Ecto neural progenitor cell (in vitro differentiated cells): ENCODE measurements around the gene PAXX.

ENCODE experiments used
- DNase-seq: peaks from one replicate; pipeline ENCODE4 v3.0.0-alpha.2; 2018; ENCODE audit warnings: low spot score

PAXX gene

GRCh38 chr9:136968333-136969127 lies 23.7 kb upstream of the PAXX start:
- DNase-seq, result no peak

GRCh38 chr9:136969150-136969549 lies 23.1 kb upstream of the PAXX start:
- DNase-seq, result no peak

GRCh38 chr9:136969774-136970173 lies 22.4 kb upstream of the PAXX start:
- no peak for DNase-seq

- no peak for DNase-seq
Observed at GRCh38 chr9:136970361-136970760, 21.9 kb upstream of the PAXX start.

DNA sequence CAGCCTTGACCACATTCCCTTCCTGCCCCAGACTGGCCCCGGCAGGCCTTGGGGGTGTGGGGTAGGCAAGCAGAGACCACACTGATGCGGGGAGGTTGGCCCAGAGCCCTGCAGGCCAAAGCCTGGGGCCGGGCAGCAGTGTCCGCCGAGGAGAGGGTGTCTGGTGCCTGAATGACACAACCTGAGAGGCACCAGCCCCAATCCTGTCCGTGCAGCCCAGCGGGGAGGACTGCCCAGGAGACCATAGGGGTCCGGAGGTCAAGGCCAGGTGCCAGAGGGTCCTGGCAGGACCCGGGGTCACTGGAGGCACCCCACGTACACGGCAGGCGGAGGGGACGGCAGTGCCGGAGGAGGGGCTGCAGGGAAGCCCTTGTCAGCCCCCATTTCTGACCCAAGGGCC lies 20.5 kb upstream of the PAXX start:
- DNase-seq, result no peak

DNA sequence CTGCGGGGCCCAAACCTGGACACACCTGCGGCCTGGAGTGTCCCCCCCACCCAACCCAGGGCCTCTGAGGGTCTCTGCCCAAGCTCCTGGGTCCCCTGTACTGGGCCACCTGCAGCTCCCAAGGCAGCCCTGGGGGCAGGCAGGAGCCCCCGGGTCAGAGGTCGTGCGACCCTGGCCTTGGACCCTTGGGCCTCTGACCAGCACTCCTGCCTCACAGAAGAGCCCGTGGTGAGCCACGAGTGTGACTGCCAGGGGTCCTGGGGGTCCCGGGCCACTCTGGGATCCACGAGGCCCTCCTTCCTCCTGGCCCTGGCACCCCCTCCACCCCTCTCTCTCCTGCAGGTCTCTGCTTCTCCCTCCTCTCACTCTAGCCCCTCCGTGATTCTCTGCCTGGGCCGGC lies 19.9 kb upstream of the PAXX start:
- DNase-seq, result no peak

DNA sequence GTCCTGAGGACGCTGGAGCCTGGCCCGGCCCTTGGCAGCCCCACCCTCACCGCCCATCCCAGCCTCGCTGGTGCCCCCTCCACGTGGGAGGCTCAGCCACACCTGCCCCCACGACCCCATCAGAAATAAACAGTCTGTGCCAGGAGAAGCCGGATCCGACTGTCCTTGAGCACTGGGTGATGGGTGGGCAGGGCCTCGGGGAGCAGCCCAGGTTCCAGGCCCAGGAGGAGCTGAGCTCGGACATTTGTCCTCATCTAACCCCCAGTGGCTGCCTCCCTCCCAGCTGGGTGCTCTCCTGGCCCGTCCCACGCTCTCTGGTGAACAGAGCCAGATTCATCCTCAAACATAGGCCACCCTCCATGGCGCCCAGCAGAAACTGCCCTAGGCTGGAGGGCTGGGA lies 19.5 kb upstream of the PAXX start:
- DNase-seq, result no peak

DNA sequence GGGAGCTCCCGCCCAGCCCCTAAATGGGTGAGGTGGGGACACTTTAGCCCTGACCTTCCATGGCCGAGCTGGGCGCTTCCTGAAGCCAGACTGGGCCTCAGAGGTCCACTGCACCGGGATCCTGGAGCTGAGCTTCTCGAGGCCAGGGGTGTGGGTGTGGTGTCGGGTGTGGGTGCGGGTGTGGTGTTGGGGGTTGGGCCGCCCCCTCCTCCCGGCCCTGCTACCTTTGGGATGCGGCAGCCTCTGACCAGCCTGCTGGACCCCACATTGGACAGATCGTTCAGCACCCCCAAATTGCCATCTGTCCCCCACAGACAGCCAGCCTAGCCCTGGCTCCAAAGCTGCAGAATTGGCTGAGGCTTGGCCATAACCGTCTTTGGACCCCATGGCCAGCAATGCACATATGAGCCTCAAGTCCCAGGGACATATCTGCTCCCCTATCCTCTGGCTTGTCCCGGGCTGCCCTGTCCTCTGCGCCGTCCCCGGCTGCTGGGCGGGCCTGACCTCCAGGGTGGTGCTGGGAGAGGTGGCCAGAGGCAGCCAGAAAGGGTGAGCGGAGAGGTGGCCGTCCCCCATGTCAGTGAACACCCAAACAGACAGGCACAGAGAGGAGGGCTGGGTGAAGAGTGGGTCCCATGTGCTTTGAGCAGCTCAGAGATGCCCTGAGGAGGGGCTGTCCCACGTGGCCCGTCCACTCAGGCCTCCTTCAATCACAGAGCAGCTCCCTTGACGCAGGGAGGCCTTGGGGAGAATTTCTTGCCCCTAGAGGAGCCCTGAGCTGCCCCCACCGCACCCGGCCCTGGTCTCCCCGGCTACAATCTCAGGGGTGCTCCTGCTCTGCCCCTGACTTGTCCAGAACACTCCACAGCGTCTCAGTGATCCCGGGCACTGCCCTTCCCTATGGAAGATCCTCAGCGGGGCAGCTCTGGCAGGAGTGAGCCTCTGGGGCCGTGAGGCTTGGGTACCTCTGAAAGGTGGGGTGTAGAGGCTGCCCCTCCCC lies 18.3 kb upstream of the PAXX start:
- no peak for DNase-seq

DNA sequence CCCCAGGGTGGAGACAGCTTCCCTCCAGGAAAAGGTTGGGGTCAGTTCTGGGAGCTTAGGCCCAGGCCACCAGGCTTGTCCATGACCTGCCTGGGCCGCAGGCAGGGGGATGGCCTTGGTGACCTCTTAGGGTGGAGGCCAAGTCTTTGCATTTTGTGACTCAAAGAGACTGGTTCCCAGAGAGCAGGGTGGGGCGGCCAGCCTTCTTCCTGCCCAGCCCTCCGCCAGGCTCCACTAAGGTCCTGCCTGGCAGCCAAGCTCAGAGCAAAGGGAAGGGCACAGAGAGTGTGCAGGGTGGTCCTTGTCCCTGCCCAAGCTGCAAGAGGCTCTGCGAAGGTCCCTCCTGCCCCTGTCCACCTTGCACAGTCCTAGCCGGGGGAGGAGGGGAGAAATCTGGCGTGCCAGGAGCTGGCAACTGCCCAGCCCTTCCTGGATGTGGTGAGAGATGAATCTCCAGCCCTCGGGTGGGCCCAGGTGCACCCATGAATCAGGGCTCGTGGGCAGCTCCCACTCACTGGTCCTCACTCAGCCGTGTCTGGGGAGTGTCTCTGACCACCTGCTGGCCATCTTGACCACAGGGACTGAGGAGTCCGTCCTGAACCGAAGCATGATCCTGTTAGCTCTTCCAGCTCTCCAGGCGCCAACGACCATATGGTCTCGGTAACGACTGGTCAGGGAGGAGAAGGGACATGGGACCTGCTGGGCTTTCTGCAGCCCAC lies 17.2 kb upstream of the PAXX start:
- no peak for DNase-seq

DNA sequence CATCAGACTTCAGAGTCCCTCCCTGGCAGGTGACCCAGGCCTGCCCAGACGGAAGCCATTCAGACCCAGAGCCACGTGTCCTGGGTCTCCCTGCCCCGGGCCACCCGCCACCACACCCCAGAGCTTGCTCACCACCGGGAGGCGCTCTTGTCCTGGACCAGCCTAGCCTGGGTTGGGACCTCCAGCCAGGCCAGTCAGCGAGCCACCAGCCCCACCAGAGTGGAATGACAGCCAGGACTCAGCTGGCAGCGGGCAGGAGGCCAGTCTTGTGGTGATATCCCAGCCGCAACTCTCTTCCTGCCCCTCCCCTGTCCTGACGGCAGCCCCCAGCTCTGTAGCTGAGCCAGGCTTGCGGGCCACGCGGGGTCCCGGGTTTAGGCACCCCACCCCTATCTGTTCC lies 16.6 kb upstream of the PAXX start:
- DNase-seq, result no peak

- no peak for DNase-seq
Observed at GRCh38 chr9:136977223-136977622, 15.0 kb upstream of the PAXX start, which contains the start of gene PTGDS. PTGDS (plus strand) TSS chr9:136977504; CDS start chr9:136977579, 75 bp downstream.

GRCh38 chr9:136977649-136978072 lies 14.6 kb upstream of the PAXX start:
- no peak for DNase-seq

GRCh38 chr9:136978073-136978864 lies 14.0 kb upstream of the PAXX start:
- peak; percentile 94 for DNase-seq

GRCh38 chr9:136978865-136979544 lies 13.2 kb upstream of the PAXX start:
- no peak for DNase-seq

GRCh38 chr9:136979769-136980587 lies 12.2 kb upstream of the PAXX start:
- DNase-seq, result no peak

DNA sequence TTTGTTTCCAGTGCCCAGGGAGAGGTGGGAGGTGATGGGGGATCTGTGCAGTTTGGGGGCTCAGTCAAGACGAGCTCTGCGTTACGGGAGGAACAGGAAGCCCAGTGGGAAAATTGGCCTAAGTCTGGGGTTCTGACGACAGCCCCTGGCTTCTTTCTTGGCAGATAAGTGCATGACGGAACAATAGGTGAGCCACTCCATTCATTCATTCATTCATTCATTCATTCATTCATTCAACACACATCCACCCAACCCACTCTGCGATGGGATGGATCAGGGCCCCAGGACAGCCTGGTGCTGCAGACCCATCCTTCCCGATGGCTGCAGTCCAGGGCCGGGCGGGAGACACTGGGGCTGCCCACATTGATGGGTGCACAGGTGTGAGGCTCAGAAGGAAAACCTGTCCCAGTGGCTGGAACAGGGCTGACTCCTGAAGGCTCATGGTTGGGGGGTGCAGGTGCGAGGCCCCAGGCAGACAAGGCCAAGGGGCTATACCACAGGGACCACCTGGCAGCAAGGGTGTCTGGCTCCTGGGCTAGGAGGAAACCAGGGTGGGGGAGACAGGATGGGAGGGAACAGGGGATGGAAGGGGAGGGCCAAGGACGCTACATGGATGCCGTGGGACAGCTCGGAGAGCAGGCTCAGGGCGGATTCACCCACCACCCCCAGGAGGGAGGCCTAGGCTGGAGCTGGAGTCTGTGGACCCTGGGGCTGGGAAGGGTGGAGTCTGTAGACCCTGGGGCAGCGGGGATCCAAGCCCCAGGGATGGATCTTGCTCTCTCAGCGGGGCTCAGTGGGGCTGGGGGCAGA lies 11.3 kb upstream of the PAXX start:
- no peak for DNase-seq

- no peak for DNase-seq
Observed at GRCh38 chr9:136981588-136982231, 10.5 kb upstream of the PAXX start.

- no peak for DNase-seq
Observed at GRCh38 chr9:136982232-136983051, 9.8 kb upstream of the PAXX start, which contains the start of gene LCNL1. LCNL1 (plus strand) TSS chr9:136982993; CDS start chr9:136983587, 594 bp downstream.
